Measurements from ENCODE around the gene SEMA4A.
"Not testable (repeated sequence)": the region's sequence is repeated elsewhere in the genome, so short reads cannot be mapped to it uniquely, and the experiment has no call there.

Gene SEMA4A

GRCh38 chr1:156214024-156214748, 60.8 kb downstream of the SEMA4A start:
- TF ChIP-seq, protein P1, sequence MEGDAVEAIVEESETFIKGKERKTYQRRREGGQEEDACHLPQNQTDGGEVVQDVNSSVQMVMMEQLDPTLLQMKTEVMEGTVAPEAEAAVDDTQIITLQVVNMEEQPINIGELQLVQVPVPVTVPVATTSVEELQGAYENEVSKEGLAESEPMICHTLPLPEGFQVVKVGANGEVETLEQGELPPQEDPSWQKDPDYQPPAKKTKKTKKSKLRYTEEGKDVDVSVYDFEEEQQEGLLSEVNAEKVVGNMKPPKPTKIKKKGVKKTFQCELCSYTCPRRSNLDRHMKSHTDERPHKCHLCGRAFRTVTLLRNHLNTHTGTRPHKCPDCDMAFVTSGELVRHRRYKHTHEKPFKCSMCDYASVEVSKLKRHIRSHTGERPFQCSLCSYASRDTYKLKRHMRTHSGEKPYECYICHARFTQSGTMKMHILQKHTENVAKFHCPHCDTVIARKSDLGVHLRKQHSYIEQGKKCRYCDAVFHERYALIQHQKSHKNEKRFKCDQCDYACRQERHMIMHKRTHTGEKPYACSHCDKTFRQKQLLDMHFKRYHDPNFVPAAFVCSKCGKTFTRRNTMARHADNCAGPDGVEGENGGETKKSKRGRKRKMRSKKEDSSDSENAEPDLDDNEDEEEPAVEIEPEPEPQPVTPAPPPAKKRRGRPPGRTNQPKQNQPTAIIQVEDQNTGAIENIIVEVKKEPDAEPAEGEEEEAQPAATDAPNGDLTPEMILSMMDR (conservative IDR thresholded peaks at IDR 0.05; ENCODE audit: low read length): no peak
- peak overlapping the region; percentile 96 for H3K4me3 ChIP-seq (ENCODE audit: low read length)
- DNase-seq (ENCODE audit: low read depth): peak; percentile 23

DNA sequence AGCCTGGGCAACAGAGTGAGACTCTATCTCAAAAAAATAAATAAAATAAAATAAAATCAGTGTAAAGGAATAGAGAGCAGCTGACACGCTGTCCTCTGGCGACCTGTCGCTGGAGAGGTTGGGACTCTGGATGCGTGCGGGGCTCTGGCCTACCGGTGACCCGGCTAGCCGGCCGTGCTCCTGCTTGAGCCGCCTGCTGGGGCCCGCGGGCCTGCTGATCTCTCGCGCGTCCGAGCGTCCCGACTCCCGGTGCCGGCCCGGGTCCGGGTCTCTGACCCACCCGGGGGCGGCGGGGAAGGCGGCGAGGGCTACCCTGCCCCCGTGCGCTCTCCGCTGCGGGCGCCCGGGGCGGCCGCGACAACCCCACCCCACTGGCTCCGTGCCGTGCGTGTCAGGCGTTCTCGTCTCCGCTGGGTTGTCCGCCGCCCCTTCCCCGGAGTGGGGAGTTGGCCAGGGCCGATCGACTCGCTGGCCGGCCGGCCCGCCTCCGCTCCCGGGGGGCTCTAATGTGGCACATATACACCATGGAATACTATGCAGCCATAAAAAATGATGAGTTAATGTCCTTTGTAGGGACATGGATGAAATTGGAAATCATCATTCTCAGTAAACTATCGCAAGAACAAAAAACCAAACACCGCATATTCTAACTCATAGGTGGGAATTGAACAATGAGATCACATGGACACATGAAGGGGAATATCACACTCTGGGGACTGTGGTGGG, 63.1 kb downstream of the SEMA4A start:
- peak; percentile 40 for DNase-seq (ENCODE audit: low read depth)
- H3K4me3 ChIP-seq (ENCODE audit: low read length): not testable (repeated sequence)

GRCh38 chr1:156217871-156218270, 64.5 kb downstream of the SEMA4A start:
- peak; percentile 52 for DNase-seq (ENCODE audit: low read depth)
- TF ChIP-seq, protein P1 (conservative IDR thresholded peaks at IDR 0.05; ENCODE audit: low read length): no peak
- H3K4me3 ChIP-seq (ENCODE audit: low read length): no peak overlapping the region

DNA sequence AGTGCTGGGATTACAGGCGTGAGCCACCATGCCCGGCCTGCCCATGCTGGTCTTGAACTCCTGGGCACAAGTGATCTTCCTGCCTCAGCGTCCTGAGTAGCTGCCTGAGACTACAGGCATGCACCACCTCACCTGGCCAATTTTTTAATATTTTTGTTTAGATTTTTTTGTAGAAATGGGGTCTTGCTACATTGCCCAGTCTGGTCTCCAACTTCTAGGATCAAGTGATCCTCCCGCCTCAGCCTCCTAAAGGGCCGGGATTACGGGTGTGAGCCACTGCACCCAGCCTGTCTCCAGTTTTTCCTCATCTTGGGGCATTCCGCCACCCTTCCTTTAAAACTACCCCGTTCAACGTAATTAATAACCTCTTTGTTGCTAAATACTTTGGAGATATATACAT, 66.8 kb downstream of the SEMA4A start:
- no peak overlapping the region for H3K4me3 ChIP-seq (ENCODE audit: low read length)
- TF ChIP-seq, protein P1 (conservative IDR thresholded peaks at IDR 0.05; ENCODE audit: low read length): no peak
- DNase-seq (ENCODE audit: low read depth): no peak

GRCh38 chr1:156221986-156222692, 68.8 kb downstream of the SEMA4A start:
- no peak for DNase-seq (ENCODE audit: low read depth)
- TF ChIP-seq, protein P1 (conservative IDR thresholded peaks at IDR 0.05; ENCODE audit: low read length): no peak

GRCh38 chr1:156225677-156226014, 72.3 kb downstream of the SEMA4A start:
- DNase-seq (ENCODE audit: low read depth): no peak
- no peak overlapping the region for H3K4me3 ChIP-seq (ENCODE audit: low read length)
- TF ChIP-seq, protein P1 (conservative IDR thresholded peaks at IDR 0.05; ENCODE audit: low read length): no peak

More at GRCh38 chr1:156221986-156222692, 68.8 kb downstream of the SEMA4A start:
- H3K4me3 ChIP-seq (ENCODE audit: low read length): no peak overlapping the region

GRCh38 chr1:156226116-156226538, 72.7 kb downstream of the SEMA4A start:
- TF ChIP-seq, protein P1 (conservative IDR thresholded peaks at IDR 0.05; ENCODE audit: low read length): no peak
- no peak for DNase-seq (ENCODE audit: low read depth)
- no peak overlapping the region for H3K4me3 ChIP-seq (ENCODE audit: low read length)

All from AG10803 (cell line).